ENCODE data around the gene CDC42EP2.
A peak's percentile ranks its signal among the peaks of the same experiment; 100 is the strongest.

The CDC42EP2 gene

DNA sequence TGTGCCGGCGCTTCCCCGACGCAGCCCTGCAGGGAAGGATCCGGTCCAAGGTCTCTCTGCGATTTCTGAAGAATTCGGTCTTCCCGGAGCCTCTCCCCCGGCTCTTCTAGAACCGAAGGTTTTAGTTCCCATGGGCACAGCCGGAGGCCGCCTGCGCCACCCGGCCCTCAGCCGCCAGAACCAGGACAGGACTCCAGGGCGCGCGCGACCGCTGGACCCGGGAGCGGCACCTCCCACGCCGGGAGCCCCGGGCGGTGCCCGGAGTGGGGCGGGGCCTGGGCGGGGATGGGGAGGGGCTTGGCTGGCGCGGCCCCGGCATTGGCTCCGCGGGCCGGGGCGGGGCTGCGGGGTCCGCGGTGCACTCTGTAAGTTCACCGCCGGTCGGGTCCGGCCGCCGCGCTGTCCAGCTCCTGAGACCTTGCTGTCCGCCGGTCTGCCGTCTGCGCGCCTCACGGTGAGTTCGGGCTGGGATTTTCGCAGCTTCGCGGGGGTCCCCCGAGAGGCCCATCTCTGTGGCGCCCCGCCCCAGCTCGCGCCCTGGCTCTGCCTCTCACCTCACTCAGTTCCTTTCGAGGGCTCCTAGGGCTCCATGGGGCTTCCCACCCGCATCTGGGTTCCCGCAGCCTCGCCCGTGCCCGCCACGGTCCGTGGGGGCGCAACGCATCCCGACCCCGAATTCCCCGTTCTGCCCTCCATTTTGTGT, at the start of gene CDC42EP2:
Gene CDC42EP2 (plus strand): TSS at position 366 of the 703 bp plus-strand sequence. CDS start 6,033 bp downstream, outside the sequence.
- peak; percentile 12 to 56 for DNase-seq

- no peak for DNase-seq
Measured at GRCh38 chr11:65266210-65266609, 48.5 kb upstream of the CDC42EP2 start.

DNA sequence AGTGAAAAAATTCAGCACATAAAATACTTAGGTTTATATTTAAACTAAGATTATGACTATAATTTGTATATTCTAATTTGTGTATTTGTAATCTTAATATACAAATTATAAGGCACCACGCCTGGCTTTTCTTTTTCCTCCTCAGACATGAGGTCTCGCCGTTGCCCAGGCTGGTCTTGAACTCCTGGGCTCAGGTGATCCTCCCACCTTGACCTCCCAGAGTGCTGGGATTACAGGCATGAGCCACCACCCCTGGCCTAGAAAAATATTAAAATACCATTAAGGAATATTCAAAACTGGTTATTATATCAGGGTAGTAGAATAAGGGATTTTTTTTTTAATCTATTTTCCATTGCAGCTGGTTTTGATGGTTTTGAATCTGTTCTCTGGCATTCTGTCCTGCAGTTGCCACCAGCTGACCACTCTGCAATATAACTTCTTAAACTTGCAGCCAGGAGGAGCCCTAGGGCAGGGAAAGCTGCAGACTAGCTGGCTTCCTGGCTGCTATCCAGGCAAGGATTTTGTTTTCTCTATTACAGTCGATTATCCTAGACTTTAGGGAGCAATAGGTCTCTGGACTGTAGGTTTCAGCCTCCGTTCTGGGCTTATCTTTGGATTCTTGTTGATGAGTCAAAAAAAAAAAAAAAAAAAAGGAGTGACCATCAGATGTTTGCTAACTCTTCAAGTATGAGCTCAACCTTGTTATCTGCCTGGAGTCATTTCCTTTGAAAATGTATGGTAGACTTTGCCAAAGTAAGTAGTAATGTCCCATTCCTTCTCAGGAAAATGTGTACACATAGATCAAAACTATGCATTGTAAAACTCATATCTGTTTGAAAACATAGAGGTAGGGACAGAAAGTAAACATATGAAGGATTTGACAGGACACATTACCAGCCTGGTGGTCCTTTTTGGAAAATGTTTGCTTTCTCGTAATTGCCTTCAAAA, 39.7 kb upstream of the CDC42EP2 start:
- DNase-seq, result no peak

- no peak for DNase-seq
Measured at GRCh38 chr11:65275906-65276305, 38.8 kb upstream of the CDC42EP2 start.

- DNase-seq, result no peak
Measured at GRCh38 chr11:65277631-65278277, 36.9 kb upstream of the CDC42EP2 start.

DNA sequence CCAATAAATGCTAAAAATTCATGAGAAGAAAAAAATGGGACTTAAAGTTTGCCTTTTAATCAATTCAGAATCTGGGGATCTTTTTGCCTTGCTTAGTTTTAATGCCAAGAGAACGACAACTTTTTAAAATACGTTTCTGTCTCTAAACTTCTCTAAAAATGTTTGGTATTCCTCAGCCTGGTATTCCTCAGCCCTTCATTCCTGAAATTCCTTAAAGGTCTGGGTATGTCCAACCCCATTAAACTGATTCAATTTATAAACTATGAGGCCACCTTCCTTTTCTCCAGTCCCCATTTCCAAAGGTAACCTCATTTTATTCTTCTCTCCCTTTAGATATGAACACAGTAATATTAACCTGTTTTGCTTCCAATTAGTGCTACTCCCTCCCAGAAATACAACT, 36.3 kb upstream of the CDC42EP2 start:
- DNase-seq, result no peak

DNA sequence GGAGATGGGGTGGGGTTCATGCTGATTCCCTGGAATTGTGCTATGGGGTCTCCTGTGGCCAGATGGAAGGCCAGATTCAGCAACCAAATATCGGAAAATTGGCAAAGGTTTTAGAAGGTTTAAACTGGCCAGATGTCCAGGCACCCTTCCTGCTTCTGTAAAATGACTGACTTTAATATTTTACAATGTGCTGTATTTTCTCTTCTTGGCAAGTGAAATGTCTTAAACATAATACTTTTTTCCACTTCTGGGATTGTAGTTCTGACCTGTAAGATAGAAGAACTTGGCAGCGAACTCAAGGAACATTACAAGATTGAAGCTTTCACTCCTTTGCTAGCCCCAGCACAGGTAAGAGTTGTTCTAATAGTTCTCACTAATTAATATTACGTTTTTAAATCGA, 35.4 kb upstream of the CDC42EP2 start:
- no peak for DNase-seq

GRCh38 chr11:65279741-65280440, 34.8 kb upstream of the CDC42EP2 start:
- no peak for DNase-seq

- DNase-seq, result no peak
Measured at GRCh38 chr11:65280646-65281045, 34.0 kb upstream of the CDC42EP2 start.

DNA sequence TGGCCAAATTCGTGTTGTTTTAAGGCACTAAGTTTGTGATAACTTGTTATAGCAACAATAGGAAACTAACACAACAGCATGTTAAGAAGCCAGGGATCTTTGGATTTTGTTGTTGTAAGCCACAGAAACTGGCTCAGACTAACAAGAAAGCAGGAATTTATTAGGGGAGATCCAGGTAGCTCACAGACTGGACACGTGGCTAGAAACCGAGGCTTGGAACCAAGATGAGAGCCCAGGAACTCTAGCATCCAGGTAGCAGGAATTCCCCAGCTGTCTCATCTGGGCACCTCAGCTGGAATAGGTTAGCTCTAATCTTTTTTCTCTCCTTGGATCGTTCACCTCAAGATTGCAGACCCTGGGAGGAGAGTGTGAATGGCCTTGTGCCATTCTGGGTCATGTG, 28.0 kb upstream of the CDC42EP2 start:
- DNase-seq, result no peak

DNA sequence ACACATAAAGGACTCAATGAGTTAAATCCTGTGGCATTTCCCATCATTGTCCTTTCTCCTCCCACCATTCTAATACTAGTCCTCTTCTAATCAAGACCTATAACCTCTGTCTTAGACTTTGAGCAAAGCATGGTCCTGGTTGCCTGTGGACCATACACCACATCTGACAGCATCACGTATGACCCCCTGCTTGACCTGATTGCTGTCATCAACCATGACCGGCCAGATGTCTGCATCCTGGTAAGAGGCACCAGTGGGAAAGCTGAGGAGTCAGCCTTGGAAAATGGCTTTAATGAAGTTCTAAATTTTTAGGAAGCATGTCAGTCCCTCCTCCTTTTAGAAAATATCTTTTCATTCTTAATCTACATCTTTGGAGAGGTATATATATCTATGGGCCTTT, 27.1 kb upstream of the CDC42EP2 start:
- no peak for DNase-seq

DNA sequence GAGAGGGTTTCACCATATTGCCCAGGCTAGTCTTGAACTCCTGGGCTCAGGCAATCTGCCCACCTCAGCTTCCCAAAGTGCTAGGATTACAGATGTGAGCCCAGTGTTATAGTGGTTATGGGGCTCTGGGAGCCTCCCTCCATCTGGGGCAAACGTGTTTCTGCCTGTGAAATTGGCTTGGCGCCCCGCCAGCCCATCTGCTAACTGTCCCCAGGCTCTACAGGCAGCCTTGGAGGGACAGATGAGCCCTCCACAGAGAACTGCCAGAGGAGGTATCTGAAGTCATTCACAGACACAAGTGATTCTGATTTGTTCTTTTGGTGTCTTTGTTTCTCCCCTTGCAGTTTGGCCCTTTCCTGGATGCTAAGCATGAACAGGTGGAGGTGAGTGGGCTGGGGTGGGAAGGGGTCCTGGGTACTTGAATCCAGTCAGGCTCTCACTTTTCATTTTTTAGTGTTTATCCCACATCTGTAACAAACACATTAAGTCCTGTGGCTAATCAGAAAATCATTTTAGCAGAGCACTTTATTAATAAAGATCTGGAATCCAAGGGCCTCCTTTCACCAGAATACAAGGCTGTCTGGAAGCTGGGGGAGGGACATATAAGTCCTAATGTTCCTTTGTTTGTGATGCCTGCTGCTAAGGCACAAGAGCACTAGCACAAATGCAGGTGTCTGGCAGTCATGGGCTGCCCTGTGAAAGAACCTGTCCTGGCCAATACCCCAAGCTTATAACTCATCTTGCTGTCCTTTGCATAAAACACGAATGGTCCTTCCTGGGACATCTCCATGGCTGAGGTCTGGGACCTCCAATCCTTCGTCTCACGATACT, 25.7 kb upstream of the CDC42EP2 start:
- DNase-seq, result no peak

GRCh38 chr11:65290448-65291165, 24.1 kb upstream of the CDC42EP2 start:
- DNase-seq, result peak in 1 of 2 experiments; percentile 27

DNA sequence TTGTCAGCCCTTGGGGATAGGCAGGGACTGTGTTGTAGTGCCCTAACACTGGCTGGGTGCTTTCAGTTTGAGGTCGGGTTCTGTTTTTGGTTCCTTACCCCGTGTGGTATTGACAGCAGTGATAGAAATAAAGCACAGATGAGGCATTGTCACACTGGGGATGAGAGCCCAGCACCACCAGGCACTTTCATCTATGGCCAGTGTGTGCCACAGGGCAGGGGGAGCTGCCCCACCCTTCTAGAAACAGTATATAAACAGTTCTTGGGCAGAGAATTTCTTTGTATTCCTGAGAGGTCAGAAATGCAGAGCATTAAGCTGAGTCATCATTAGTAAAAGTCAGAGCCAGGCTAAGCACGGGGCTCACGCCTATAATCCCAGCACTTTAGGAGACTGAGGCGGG, 23.1 kb upstream of the CDC42EP2 start:
- no peak for DNase-seq

- DNase-seq, result no peak
Measured at GRCh38 chr11:65292890-65293289, 21.8 kb upstream of the CDC42EP2 start.

DNA sequence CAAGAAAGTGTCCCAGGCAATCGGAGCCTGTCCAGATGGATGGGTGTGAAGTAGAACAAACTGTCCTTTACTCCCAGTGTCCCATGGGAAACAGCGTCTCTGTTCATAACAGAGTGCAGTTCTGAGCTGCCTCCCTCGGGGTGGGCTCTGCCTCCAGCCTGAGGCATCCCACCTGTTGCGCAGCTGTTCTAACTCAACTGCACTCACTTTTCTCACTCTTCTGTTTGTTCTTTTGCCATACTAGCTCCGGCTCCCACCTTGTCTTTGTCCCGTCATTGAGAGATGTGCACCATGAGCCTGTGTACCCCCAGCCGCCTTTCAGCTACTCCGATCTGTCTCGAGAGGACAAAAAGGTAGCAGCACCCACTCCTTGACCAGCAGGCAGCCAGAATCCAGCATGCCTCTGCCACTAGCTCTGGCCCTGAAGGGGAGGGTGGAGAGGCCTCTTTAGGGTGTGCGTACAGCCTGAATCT, 20.7 kb upstream of the CDC42EP2 start:
- no peak for DNase-seq

DNA sequence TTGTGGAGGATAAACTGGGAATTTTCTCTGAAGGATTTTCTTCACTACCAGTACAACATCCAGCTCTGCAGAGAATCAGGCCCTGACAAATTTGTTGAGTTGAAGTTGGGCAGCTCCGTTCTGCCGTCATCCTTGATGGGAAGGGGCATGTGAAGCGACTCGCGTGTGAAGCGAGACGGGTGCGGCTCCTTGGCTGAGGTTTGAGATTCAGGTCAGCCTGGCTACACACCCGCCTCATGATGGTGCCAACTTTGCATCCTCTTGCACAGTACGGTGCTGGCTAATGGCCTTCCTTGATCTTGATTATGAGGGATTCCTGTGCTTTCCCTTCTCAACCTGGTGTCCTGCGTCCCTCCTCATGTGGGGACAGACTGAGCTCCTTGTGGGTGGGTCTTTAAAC, 19.7 kb upstream of the CDC42EP2 start:
- no peak for DNase-seq

DNA sequence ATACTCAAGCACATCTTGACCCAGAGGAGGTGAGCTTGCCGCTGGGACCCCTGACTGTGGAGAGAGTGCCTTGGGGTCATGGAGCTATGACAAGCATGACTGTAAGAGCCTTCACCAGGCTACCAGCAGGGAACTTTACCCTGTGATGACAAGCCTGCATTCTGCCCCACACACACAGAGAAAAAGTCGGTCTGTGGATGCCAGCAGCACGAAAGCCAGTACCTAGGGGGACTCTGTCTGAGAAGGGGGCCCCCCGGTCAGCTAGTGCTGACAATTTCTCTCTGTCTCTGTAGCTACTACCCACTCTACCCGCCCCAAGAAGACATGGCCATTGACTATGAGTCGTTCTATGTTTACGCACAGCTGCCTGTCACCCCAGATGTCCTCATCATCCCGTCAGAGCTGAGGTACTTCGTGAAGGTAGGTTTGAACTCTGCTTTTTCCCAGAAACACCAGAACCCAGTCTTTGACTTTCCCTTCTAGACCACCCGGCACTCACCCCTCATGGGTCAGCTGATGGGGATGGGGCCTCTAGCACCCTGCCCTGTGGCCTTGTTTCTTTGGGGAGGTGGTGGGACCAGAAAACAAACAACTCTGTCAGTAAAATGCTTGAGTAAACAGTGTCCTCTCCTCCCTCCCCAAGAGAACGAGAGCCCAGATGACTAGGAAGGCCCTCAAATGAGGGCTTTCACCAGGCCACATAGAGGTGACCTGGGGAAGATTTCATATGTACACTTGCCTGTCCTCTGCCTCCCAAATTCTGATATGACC, 18.9 kb upstream of the CDC42EP2 start:
- no peak for DNase-seq

DNA sequence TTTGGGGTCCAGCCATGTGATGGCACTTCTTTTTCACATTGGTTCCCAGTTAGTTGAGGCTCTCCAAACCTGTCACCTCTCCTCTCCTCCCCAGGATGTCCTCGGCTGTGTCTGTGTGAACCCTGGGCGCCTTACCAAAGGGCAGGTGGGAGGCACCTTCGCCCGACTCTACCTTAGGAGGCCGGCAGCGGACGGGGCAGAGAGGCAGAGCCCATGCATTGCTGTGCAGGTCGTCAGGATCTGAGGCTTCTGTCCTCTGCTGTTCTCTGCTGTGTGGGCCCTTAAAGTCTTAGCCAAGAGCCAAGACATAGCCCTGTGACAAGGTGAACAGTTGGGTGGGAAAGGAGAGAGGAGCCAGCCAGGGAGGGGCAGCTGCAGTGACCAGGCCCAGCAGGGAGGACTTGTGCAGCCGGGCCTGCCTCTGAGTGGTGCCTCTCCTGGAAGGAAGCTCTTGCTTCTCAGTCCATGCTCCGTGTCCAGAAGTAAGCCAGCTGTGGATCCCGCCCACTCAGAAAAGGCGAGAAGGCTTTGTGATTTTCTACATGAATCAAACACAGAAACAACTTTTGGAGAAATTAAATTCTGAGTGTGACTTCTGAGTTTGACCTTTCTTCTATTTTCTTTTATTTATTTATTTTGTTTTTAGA, 17.5 kb upstream of the CDC42EP2 start:
- no peak for DNase-seq

DNA sequence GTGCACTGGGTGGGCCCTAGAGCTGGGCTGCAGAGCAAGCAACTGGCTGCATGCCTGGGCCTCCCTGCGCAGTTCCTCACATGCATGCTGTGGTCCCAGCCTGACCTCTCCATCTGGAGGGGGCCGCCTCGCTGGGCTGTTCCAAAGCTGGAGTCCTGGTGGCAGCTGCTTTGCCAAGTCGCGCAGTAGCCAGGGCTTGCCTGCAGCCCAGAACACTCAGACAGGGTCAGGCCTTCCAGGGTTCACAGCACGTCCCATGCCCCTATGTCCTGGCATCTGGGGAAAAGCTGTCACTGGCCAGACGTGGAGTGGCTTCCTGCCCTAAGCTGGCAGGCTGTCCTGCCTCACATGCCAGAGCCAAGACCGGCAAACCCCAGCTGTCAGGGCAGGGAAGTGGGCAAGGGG, 16.5 kb upstream of the CDC42EP2 start:
- no peak for DNase-seq
